Endothelial cell of umbilical vein (primary cell): ENCODE results near the gene SGCE. TPM values are rescaled to one million over a fixed set of nuclear protein-coding genes. Genes with fewer than 3 reads are reported as not detected.

ENCODE experiments used
- BruUV-seq: library from RNA; stranded (reverse); fragments of 400-500 nt; replicated peaks from 2 replicates; lab custom pipeline; 2021; lab: Mats Ljungman, UMichigan
- CTCF ChIA-PET: fragments of 300-600, 350-600 bp; sonication (Branson Sonifier 250); formaldehyde crosslinking; loops from one replicate; lab custom pipeline; 2021; ENCODE audit warnings: antibody characterized with exemption, inconsistent platforms; lab: Charles Lee
- POLR2A ChIA-PET: fragments of 300-600, 350-600 bp; sonication (Branson Sonifier 250); formaldehyde crosslinking; loops from one replicate; lab custom pipeline; 2021; ENCODE audit warnings: antibody characterized with exemption, inconsistent platforms; lab: Charles Lee
- DNase-seq: peaks from one replicate; pipeline ENCODE4 v3.0.0-alpha.2; 2011; ENCODE audit warnings: low read depth, low spot score
- FAIRE-seq: peaks from 2 replicates; lab custom pipeline; 2011; peaks lifted over from hg19 to GRCh38; lab: Jason Lieb, UNC
- H2AFZ ChIP-seq: 2 replicates; pipeline ENCODE4 v1.6.0; 2012; ENCODE audit warnings: low read depth, low read length, control low read depth, inconsistent platforms
- H3K27ac ChIP-seq: 2 replicates; pipeline ENCODE4 v1.5.1; 2011; ENCODE audit warnings: low read depth, mild to moderate bottlenecking, control low read depth, low read length, moderate library complexity; ENCODE audit not compliant: insufficient read depth
- H3K27me3 ChIP-seq, 2 experiments: 2 replicates each; pipeline versions ENCODE4 v1.6.0 to v1.6.1; 2011; ENCODE audit warnings: low read length in 2 of 2, mixed read lengths in 1 of 2; ENCODE audit not compliant: control insufficient read depth in 2 of 2, insufficient read depth in 2 of 2
- H3K36me3 ChIP-seq, 2 experiments: 2 replicates in 1 of 2; 3 replicates in 1 of 2; pipeline ENCODE4 v1.5.1; 2011; ENCODE audit warnings: low read length in 2 of 2, mild to moderate bottlenecking in 1 of 2, moderate library complexity in 1 of 2; ENCODE audit not compliant: control insufficient read depth in 2 of 2, insufficient read depth in 2 of 2; ENCODE audit errors: extremely low read depth in 1 of 2
- H3K4me1 ChIP-seq: 3 replicates; pipeline ENCODE4 v1.5.1; 2011; ENCODE audit warnings: mild to moderate bottlenecking, low read length; ENCODE audit not compliant: control insufficient read depth, insufficient read depth; ENCODE audit errors: extremely low read depth
- H3K4me2 ChIP-seq: 2 replicates; pipeline ENCODE4 v1.6.1; 2011; ENCODE audit warnings: low read length, control low read depth, mixed read lengths; ENCODE audit not compliant: insufficient read depth
- H3K4me3 ChIP-seq, 3 experiments: fragments of 200-600 bp in 1 of 3; sonication (generic), shearing (Covaris generic) in 1 of 3; replicated peaks in 1 of 3; 2 replicates each; pipeline ENCODE4 v1.5.1; 2011 to 2016; ENCODE audit warnings: control low read depth in 3 of 3, low read length in 3 of 3, mild to moderate bottlenecking in 2 of 3, inconsistent platforms in 1 of 3, low read depth in 1 of 3, moderate library complexity in 1 of 3; ENCODE audit not compliant: insufficient read depth in 1 of 3
- H3K79me2 ChIP-seq: 2 replicates; pipeline ENCODE4 v1.6.0; 2012; ENCODE audit warnings: low read length, inconsistent platforms; ENCODE audit not compliant: control insufficient read depth, insufficient read depth
- H3K9ac ChIP-seq: replicated peaks from 2 replicates; pipeline ENCODE3; 2011; ENCODE audit warnings: low read length, control low read depth; ENCODE audit not compliant: insufficient read depth; ENCODE audit errors: extremely low read depth
- H3K9me1 ChIP-seq: replicated peaks from 3 replicates; pipeline ENCODE4 v1.6.0; 2011; ENCODE audit warnings: mild to moderate bottlenecking, low read length; ENCODE audit not compliant: control insufficient read depth, insufficient read depth; ENCODE audit errors: extremely low read depth
- H3K9me3 ChIP-seq: replicated peaks from 2 replicates; pipeline ENCODE4 v1.5.1; 2012; ENCODE audit warnings: low read length, inconsistent platforms; ENCODE audit not compliant: control insufficient read depth, insufficient read depth
- H4K20me1 ChIP-seq: replicated peaks from 2 replicates; pipeline ENCODE3; 2011; ENCODE audit warnings: mild to moderate bottlenecking, low read length; ENCODE audit not compliant: control insufficient read depth, insufficient read depth; ENCODE audit errors: extremely low read depth
- CTCF ChIP-seq, 2 donors: IDR thresholded peaks; 1 replicate in 1 of 2; 2 replicates in 1 of 2; pipeline ENCODE4 v1.5.1; 2011; ENCODE audit warnings: low read length in 2 of 2, mild to moderate bottlenecking in 2 of 2, moderate library complexity in 2 of 2, control low read depth in 1 of 2, inconsistent platforms in 1 of 2, low read depth in 1 of 2; ENCODE audit not compliant: insufficient read depth in 1 of 2; ENCODE audit errors: extremely low read depth in 1 of 2
- EZH2 ChIP-seq: IDR thresholded peaks from 2 replicates; pipeline ENCODE4 v1.6.1; 2012; ENCODE audit warnings: borderline replicate concordance, low read depth, mild to moderate bottlenecking, moderate library complexity, low read length, inconsistent platforms; ENCODE audit not compliant: severe bottlenecking
- FOS ChIP-seq: IDR thresholded peaks from 2 replicates; pipeline ENCODE4 v1.6.1; 2011; ENCODE audit warnings: mild to moderate bottlenecking, low read length, moderate library complexity, borderline replicate concordance; ENCODE audit not compliant: insufficient read depth
- GATA2 ChIP-seq: IDR thresholded peaks from 2 replicates; pipeline ENCODE4 v1.7.0; 2011; ENCODE audit warnings: low read depth, mild to moderate bottlenecking, moderate library complexity, mixed read lengths, low read length; ENCODE audit not compliant: insufficient read length, insufficient read depth
- JUN ChIP-seq: IDR thresholded peaks from 2 replicates; pipeline ENCODE4 v1.6.1; 2011; ENCODE audit warnings: borderline replicate concordance, low read depth; ENCODE audit not compliant: insufficient read length, insufficient read depth
- MAX ChIP-seq: IDR thresholded peaks from 2 replicates; pipeline ENCODE4 v1.6.1; 2011; ENCODE audit not compliant: insufficient read depth, insufficient read length
- MYC ChIP-seq: IDR thresholded peaks from one replicate; pipeline ENCODE4 v1.6.1; 2011; ENCODE audit warnings: mild to moderate bottlenecking, low read depth, low read length
- POLR2A ChIP-seq: IDR thresholded peaks from 2 replicates; pipeline ENCODE4 v1.6.1; 2012; ENCODE audit warnings: low read depth, mild to moderate bottlenecking, control low read depth, low read length
- POLR2AphosphoS5 ChIP-seq: IDR thresholded peaks from 2 replicates; pipeline ENCODE4 v1.6.1; 2012; ENCODE audit warnings: low read depth, mild to moderate bottlenecking, control low read depth, low read length, moderate library complexity; ENCODE audit not compliant: insufficient read depth
- dilution Hi-C: fragments of 300-500 bp; cut with MboI; formaldehyde crosslinking; loops from one replicate; pipeline ENCODE4 v1.15.0; 2019; ENCODE audit warnings: low sequenced_read_pairs; ENCODE audit not compliant: extremely low pct_ligation_motif_present
- intact Hi-C: fragments of 100-400 bp; cut with micrococcal nuclease; formaldehyde crosslinking; loops from one replicate; pipeline ENCODE4 v1.10.0; 2022
- polyA plus RNA-seq, 4 experiments: library from polyadenylated mRNA; depleted of rRNA in 3 of 4; stranded (reverse) in 3 of 4; unstranded in 1 of 4; fragments of >200 nt; gene quantifications; 2 replicates each; pipeline versions ENCODE4 v1.2.1 to v1.2.3, GENCODE V29; 2011 to 2012; ENCODE audit warnings: missing spikeins in 1 of 4
- total RNA-seq: library from RNA; stranded (reverse); gene quantifications from 2 replicates; pipeline ENCODE4 v1.2.3, GENCODE V29; 2021

SGCE gene
- total and polyA plus RNA-seq, 2 donors (not counting 3 experiments of a cell fraction or from before 2014, with no cell fraction given) = 46.8 to 53.3 TPM

- Histone ChIP-seq H3K4me3 (no peak overlapping the region), H3K79me2 (no peaks in the 10 kb centered on the region), H3K9me3 (no peaks in the 10 kb centered on the region), H3K27ac (no peak overlapping the region), H3K4me2 (no peak overlapping the region), H3K27me3 (no peaks in the 10 kb centered on the region), H3K9ac (no peak overlapping the region), H3K9me1 (no peaks in the 10 kb centered on the region), H3K4me1 (no peaks in the 10 kb centered on the region), H2AFZ (no peak overlapping the region), H3K36me3 (no peaks in the 10 kb centered on the region), H4K20me1 (no peaks in the 10 kb centered on the region)
- intact Hi-C loops = no loop called here
- TF ChIP-seq JUN = no peak
- no peak for TF ChIP-seq MAX
- no peak for TF ChIP-seq POLR2A
- TF ChIP-seq CTCF (IDR thresholded peaks at IDR 0.05; ENCODE audit: extremely low read depth in 1 of 2, insufficient read depth in 1 of 2, low read depth in 1 of 2, low read length in 2 of 2) = no peak
- no peak for TF ChIP-seq EZH2
- no peak for TF ChIP-seq POLR2AphosphoS5
- no peak for TF ChIP-seq MYC
- no peak for TF ChIP-seq FOS
- no peak for TF ChIP-seq GATA2
- BruUV-seq = no TSS peak
- dilution Hi-C loops = no loop called here
- no peak for FAIRE-seq
- CTCF ChIA-PET = no interaction called here
- DNase-seq = no peak
- POLR2A ChIA-PET = no interaction called here
Measured at GRCh38 chr7:94540428-94540827, 115.5 kb downstream of the SGCE start.

Other genes starting within 250 kb of the SGCE start
- 14.0 and 16.0 TPM in 2 replicates for gene CASD1, start 146.3 kb downstream of the SGCE start, total RNA-seq
- 6.1 and 8.6 TPM in 2 replicates for gene CASD1, start 146.3 kb downstream of the SGCE start, polyA plus RNA-seq